Uterus (tissue), 2 donors: ENCODE results near the gene KCTD14.

Experiments used
- CTCF ChIP-seq, 4 experiments: fragments of 200-600 bp in 2 of 4; fragments of 450-650 bp in 2 of 4; sonication (generic) in 2 of 4; IDR thresholded peaks; one replicate each; pipeline ENCODE4 v1.5.1; 2016 to 2019; ENCODE audit warnings: antibody characterized with exemption in 4 of 4, mild to moderate bottlenecking in 2 of 4, moderate library complexity in 1 of 4
- POLR2A ChIP-seq, 2 donors: fragments of 450-650 bp; IDR thresholded peaks; one replicate each; pipeline ENCODE4 v1.6.1; 2016; ENCODE audit warnings: antibody characterized with exemption in 2 of 2, mild to moderate bottlenecking in 1 of 2, moderate library complexity in 1 of 2

GRCh38 chr11:78056093-78056492, 33.0 kb upstream of the KCTD14 start:
- TF ChIP-seq POLR2A (IDR thresholded peaks at IDR 0.05), result no peak
- no peak for TF ChIP-seq CTCF (IDR thresholded peaks at IDR 0.05)
